GM12878 (cell line): ENCODE data around the gene GRN. TPM values are rescaled to one million over a fixed set of nuclear protein-coding genes. Genes with fewer than 3 reads are reported as not detected.

Experiments used
- ATAC-seq: fragments of 200-7000 bp; cut with Tn5 transposase; 3 replicates; pipeline ENCODE4 v1.9.1; 2020; ENCODE audit warnings: mild to moderate bottlenecking, moderate library complexity
- BruUV-seq: library from RNA; stranded (reverse); fragments of 400-500 nt; replicated peaks from 2 replicates; lab custom pipeline; 2021; lab: Mats Ljungman, UMichigan
- CTCF ChIA-PET: fragments of 300-600 bp; sonication (Branson Sonifier 250); formaldehyde crosslinking; extraction: SDS; loops from one replicate; lab custom pipeline; 2021; ENCODE audit warnings: inconsistent platforms; lab: Yijun Ruan, JAX
- POLR2A ChIA-PET: fragments of 350-600 bp; formaldehyde crosslinking; extraction: SDS; loops from one replicate; lab custom pipeline; 2021; ENCODE audit warnings: inconsistent platforms; lab: Charles Lee
- RAD21 ChIA-PET: fragments of 300-600 bp; sonication (Branson Sonifier 250); formaldehyde crosslinking; loops from one replicate; lab custom pipeline; 2023; ENCODE audit warnings: antibody characterized with exemption; ENCODE audit not compliant: unreplicated experiment; lab: Charles Lee
- SMC1A ChIA-PET: fragments of 300-600 bp; sonication (Branson Sonifier 250); formaldehyde crosslinking; loops from one replicate; lab custom pipeline; 2023; ENCODE audit not compliant: unreplicated experiment, uncharacterized antibody; lab: Charles Lee
- DNase-seq: peaks from one replicate; pipeline ENCODE4 v3.0.0-alpha.2; 2011; ENCODE audit warnings: low read depth, low spot score
- FAIRE-seq: peaks from 3 replicates; lab custom pipeline; 2011; peaks lifted over from hg19 to GRCh38; lab: Jason Lieb, UNC
- H2AFZ ChIP-seq: 2 replicates; pipeline ENCODE4 v1.6.0; 2011; ENCODE audit warnings: low read depth, low read length, control low read depth; ENCODE audit not compliant: control insufficient read depth
- H3K27ac ChIP-seq: 2 replicates; pipeline ENCODE4 v1.5.1; 2011; ENCODE audit warnings: control low read depth; ENCODE audit not compliant: control insufficient read depth, insufficient read depth
- H3K27me3 ChIP-seq, 2 experiments: replicated peaks in 1 of 2; 2 replicates each; pipeline versions ENCODE4 v1.6.0 to v1.6.1; 2011; ENCODE audit warnings: low read length in 1 of 2; ENCODE audit not compliant: control insufficient read depth in 2 of 2, insufficient read depth in 2 of 2
- H3K36me3 ChIP-seq, 2 experiments: 2 replicates each; pipeline ENCODE4 v1.5.1; 2011; ENCODE audit warnings: low read length in 1 of 2; ENCODE audit not compliant: control insufficient read depth in 2 of 2, insufficient read depth in 2 of 2
- H3K4me1 ChIP-seq: 2 replicates; pipeline ENCODE4 v1.6.1; 2011; ENCODE audit warnings: mild to moderate bottlenecking, low read length, moderate library complexity, mixed read lengths; ENCODE audit not compliant: control insufficient read depth, insufficient read depth
- H3K4me2 ChIP-seq: 2 replicates; pipeline ENCODE4 v1.6.0; 2011; ENCODE audit warnings: control low read depth; ENCODE audit not compliant: control insufficient read depth, insufficient read depth
- H3K4me3 ChIP-seq: fragments of 200-600 bp; sonication (generic); 2 replicates; pipeline ENCODE4 v1.5.1; 2016
- H3K79me2 ChIP-seq: 2 replicates; pipeline ENCODE4 v1.6.0; 2011; ENCODE audit warnings: low read length; ENCODE audit not compliant: control insufficient read depth, insufficient read depth
- H3K9ac ChIP-seq: 2 replicates; pipeline ENCODE4 v1.8.0; 2011; ENCODE audit warnings: low read length, control low read depth, mixed read lengths; ENCODE audit not compliant: control insufficient read depth, insufficient read depth
- H3K9me3 ChIP-seq: replicated peaks from 3 replicates; pipeline ENCODE4 v1.5.1; 2011; ENCODE audit warnings: mild to moderate bottlenecking, low read length; ENCODE audit not compliant: control insufficient read depth, insufficient read depth
- H4K20me1 ChIP-seq: 2 replicates; pipeline ENCODE4 v1.6.0; 2011; ENCODE audit not compliant: control insufficient read depth, insufficient read depth
- BACH1 ChIP-seq: fragments of 450-650 bp; IDR thresholded peaks from 2 replicates; pipeline ENCODE4 v1.6.1; 2017; ENCODE audit warnings: mild to moderate bottlenecking, borderline replicate concordance
- BCL3 ChIP-seq: IDR thresholded peaks from 2 replicates; pipeline ENCODE4 v1.6.1; 2011; ENCODE audit warnings: borderline replicate concordance, low read depth, mild to moderate bottlenecking, moderate library complexity, low read length; ENCODE audit not compliant: insufficient read depth, poor library complexity, severe bottlenecking
- BHLHE40 ChIP-seq, 2 experiments: fragments of 450-650 bp in 1 of 2; IDR thresholded peaks; 2 replicates each; pipeline ENCODE4 v1.6.1; 2011 to 2017; ENCODE audit warnings: low read depth in 2 of 2, borderline replicate concordance in 1 of 2, improper control_type of control experiment in 1 of 2, low read length in 1 of 2, mild to moderate bottlenecking in 1 of 2
- CTCF ChIP-seq, 3 experiments: IDR thresholded peaks in 2 of 3; conservative IDR thresholded peaks in 1 of 3; 2 replicates each; pipeline ENCODE4 v1.5.1; 2011; ENCODE audit warnings: low read depth in 3 of 3, low read length in 3 of 3, mild to moderate bottlenecking in 3 of 3, control low read depth in 2 of 3, moderate library complexity in 2 of 3, inconsistent platforms in 1 of 3, mixed read lengths in 1 of 3; ENCODE audit not compliant: control insufficient read depth in 2 of 3, insufficient read depth in 1 of 3; ENCODE audit errors: extremely low read depth in 1 of 3
- EGR1 ChIP-seq, 2 experiments: IDR thresholded peaks; 1 replicate in 1 of 2; 2 replicates in 1 of 2; pipeline ENCODE4 v1.6.1; 2011 to 2012; ENCODE audit warnings: low read depth in 2 of 2, low read length in 2 of 2, borderline replicate concordance in 1 of 2, mild to moderate bottlenecking in 1 of 2, moderate library complexity in 1 of 2
- IKZF1 ChIP-seq: fragments of 450-650 bp; conservative IDR thresholded peaks from 2 replicates; pipeline ENCODE4 v1.6.1; 2017; ENCODE audit warnings: antibody characterized with exemption, mild to moderate bottlenecking
- LARP7 ChIP-seq: fragments of 450-650 bp; IDR thresholded peaks from 2 replicates; pipeline ENCODE4 v1.6.1; 2017; ENCODE audit warnings: mild to moderate bottlenecking
- NR2F1 ChIP-seq: fragments of 450-650 bp; conservative IDR thresholded peaks from 2 replicates; pipeline ENCODE4 v1.6.1; 2017; ENCODE audit warnings: mild to moderate bottlenecking
- POLR2A ChIP-seq: IDR thresholded peaks from 2 replicates; pipeline ENCODE4 v1.6.1; 2011; ENCODE audit warnings: low read depth, mild to moderate bottlenecking, low read length
- RAD21 ChIP-seq: IDR thresholded peaks from 2 replicates; pipeline ENCODE4 v1.6.1; 2011; ENCODE audit warnings: mild to moderate bottlenecking, low read depth, low read length, moderate library complexity; ENCODE audit not compliant: insufficient read depth
- YY1 ChIP-seq: IDR thresholded peaks from 2 replicates; pipeline ENCODE4 v1.6.1; 2011; ENCODE audit warnings: low read depth, mild to moderate bottlenecking, low read length
- ZNF217 ChIP-seq: fragments of 450-650 bp; IDR thresholded peaks from 2 replicates; pipeline ENCODE4 v1.6.1; 2017; ENCODE audit warnings: antibody characterized with exemption, mild to moderate bottlenecking
- ZNF592 ChIP-seq: fragments of 450-650 bp; IDR thresholded peaks from 2 replicates; pipeline ENCODE4 v1.6.1; 2017; ENCODE audit warnings: mild to moderate bottlenecking, moderate library complexity
- WGBS: methylation state at CpG from one replicate; pipeline ENCODE4 v1.1.6; 2016; ENCODE audit warnings: low lambda C conversion rate; ENCODE audit not compliant: insufficient replicate concordance, insufficient coverage; ENCODE audit errors: missing lambda C conversion rate; 5-methylcytosine and 5-hydroxymethylcytosine counted together
- in situ Hi-C: fragments of 300-500 bp; cut with MboI; formaldehyde crosslinking; loops from 9 replicates; pipeline ENCODE4 v1.14.3; 2018; ENCODE audit warnings: mixed read lengths
- intact Hi-C: fragments of 100-400 bp; cut with micrococcal nuclease; formaldehyde crosslinking; loops from one replicate; pipeline ENCODE4 v1.14.2; 2022; ENCODE audit not compliant: unreplicated experiment
- polyA plus RNA-seq, 11 experiments: library from polyadenylated mRNA; depleted of rRNA in 4 of 11; unstranded in 6 of 11; stranded (reverse) in 5 of 11; fragments of >200 nt; fragmentation: Nextera tagmentation in 4 of 11; fragmentation: Illumina TruSeq in 1 of 11; extraction: Ambion mirVana in 4 of 11; extraction: Trizol in 1 of 11; gene quantifications; 1 replicate in 1 of 11; 2 replicates in 10 of 11; pipeline versions ENCODE4 v1.2.1 to v1.2.3, GENCODE V29; 2011 to 2016; ENCODE audit warnings: inconsistent platforms in 2 of 11, missing spikeins in 2 of 11, low read depth in 1 of 11
- total RNA-seq, 4 experiments: library from RNA; depleted of rRNA in 3 of 4; stranded (reverse); fragments of >200 nt in 3 of 4; fragmentation: Illumina TruSeq in 1 of 4; extraction: Trizol in 1 of 4; gene quantifications; 2 replicates each; pipeline versions ENCODE4 v1.2.1 to v1.2.3, GENCODE V29; 2013 to 2021

The GRN gene
- total and polyA plus RNA-seq, 10 of the 15 experiments (the other 5 are each of a cell fraction or from before 2014, with no cell fraction given) = 22.3 to 389 (median 139) TPM

GRCh38 chr17:44363613-44364159, 18.6 kb downstream of the GRN start, which contains the start of gene FAM171A2:
Gene FAM171A2 (minus strand): TSS chr17:44363853. CDS start chr17:44363714, 139 bp downstream.
- peak within 1 kb of the TSS; percentile 94 for H3K4me2 ChIP-seq
- no peaks in the 10 kb centered on the region for H3K9me3 ChIP-seq
- H3K27ac ChIP-seq = no peak within 1 kb of the TSS
- no peak for DNase-seq
- H3K4me3 ChIP-seq = peak within 1 kb of the TSS; percentile 67
- peak within 1 kb of the TSS; percentile 66 for H2AFZ ChIP-seq
- ChIA-PET RAD21 (interaction anchor here (0.9 to 1.1 kb wide), 4 partner anchors 10 to 159 kb away, joined by 3 to 4 read pairs (median 3); no protein-coding TSS in a partner anchor), POLR2A (no interaction called here), CTCF (interaction anchor here (0.7 to 2.9 kb wide), 16 partner anchors 8 to 336 kb away, joined by 3 to 11 read pairs (median 4); no protein-coding TSS in a partner anchor), SMC1A (interaction anchor here (0.9 to 1.0 kb wide), 2 partner anchors 13 to 16 kb away, joined by 3 read pairs; no protein-coding TSS in a partner anchor)
- in situ Hi-C loops (no loop called here), intact Hi-C loops (no loop called here)
- WGBS = under 1% methylated on average over 32 of the region's 63 CpGs
- H3K9ac ChIP-seq = peak within 1 kb of the TSS; percentile 34; the same call in 1 of the 2 replicates
- FAIRE-seq = no peak
- no peaks in the 10 kb centered on the region for H3K4me1 ChIP-seq
- no peaks in the 10 kb centered on the region for H3K79me2 ChIP-seq
- no peaks in the 10 kb centered on the region for H3K36me3 ChIP-seq
- H3K27me3 ChIP-seq = peaks cover 0 to 2% of the 10 kb centered on the region in 2 experiments; a peak in 3 of 4 replicates
- no TSS peak for BruUV-seq
- peak; percentile 96 for ATAC-seq
- no peaks in the 10 kb centered on the region for H4K20me1 ChIP-seq
- TF ChIP-seq LARP7 (peak; percentile 93), BACH1 (peak; percentile 55), EGR1 (IDR thresholded peaks at IDR 0.05; ENCODE audit: borderline replicate concordance in 1 of 2, low read depth in 2 of 2, low read length in 2 of 2) (peak in 1 of 2 experiments; percentile 38; a peak in 1 of 3 replicates), CTCF (IDR thresholded peaks at IDR 0.05 in 2 of 3, conservative IDR thresholded peaks at IDR 0.05 in 1 of 3; ENCODE audit: control insufficient read depth in 2 of 3, extremely low read depth in 1 of 3, insufficient read depth in 1 of 3, low read depth in 3 of 3, low read length in 3 of 3) (peak; percentile 24 to 66 (median 61); a peak in 5 of 6 replicates), ZNF217 (0 out of 2 replicates have a peak, but pooled peaks have one; percentile 49), ZNF592 (peak; percentile 71; the same call in 1 of the 2 replicates), NR2F1 (0 out of 2 replicates have a peak, but pooled peaks have one; percentile 28), IKZF1 (peak; percentile 72), YY1 (peak; percentile 28; the same call in 1 of the 2 replicates), BCL3 (no peak), BHLHE40 (IDR thresholded peaks at IDR 0.05; ENCODE audit: borderline replicate concordance in 1 of 2, low read depth in 2 of 2, low read length in 1 of 2) (peak in 1 of 2 experiments; percentile 45; a peak in 1 of 4 replicates), POLR2A (peak; percentile 30; the same call in 1 of the 2 replicates), RAD21 (peak; percentile 25; the same call in 1 of the 2 replicates)
